GM21723 (cell line): Measurements from ENCODE around the gene ZFYVE26.
"Not testable (repeated sequence)": the region's sequence is repeated elsewhere in the genome, so short reads cannot be mapped to it uniquely, and the experiment has no call there.

Source experiments
- ATAC-seq: cut with Tn5 transposase; IDR thresholded peaks from one replicate; pipeline ENCODE4 v1.9.1; 2021; ENCODE audit warnings: mild to moderate bottlenecking, moderate library complexity; ENCODE audit not compliant: unreplicated experiment

ZFYVE26 gene

GRCh38 chr14:67759916-67760315 is 56.5 kb downstream of the ZFYVE26 start:
- no peak for ATAC-seq

GRCh38 chr14:67757175-67757574 is 59.2 kb downstream of the ZFYVE26 start:
- ATAC-seq, result no peak

DNA sequence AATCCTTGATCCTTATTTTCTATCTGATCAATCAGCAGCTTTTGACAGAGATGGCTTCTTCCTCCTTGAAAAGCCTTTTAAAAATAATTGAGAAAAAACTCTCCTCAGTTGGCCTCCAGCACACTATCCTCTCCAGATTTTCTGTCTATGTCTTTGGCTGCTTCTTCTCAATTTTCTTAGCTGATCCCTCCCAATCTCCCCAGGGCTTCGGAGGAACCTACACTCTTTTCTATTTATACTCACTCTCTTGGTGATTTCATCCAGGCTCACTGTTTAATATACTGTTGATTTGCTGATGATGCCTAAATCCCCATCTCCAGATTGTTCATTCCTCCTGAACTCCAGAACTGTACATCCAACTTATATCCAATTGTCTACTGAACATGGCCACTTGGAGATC is 59.9 kb downstream of the ZFYVE26 start:
- ATAC-seq, result no peak

GRCh38 chr14:67749341-67750084 is 66.9 kb downstream of the ZFYVE26 start:
- ATAC-seq, result no peak

GRCh38 chr14:67748312-67748711 is 68.1 kb downstream of the ZFYVE26 start:
- no peak for ATAC-seq

DNA sequence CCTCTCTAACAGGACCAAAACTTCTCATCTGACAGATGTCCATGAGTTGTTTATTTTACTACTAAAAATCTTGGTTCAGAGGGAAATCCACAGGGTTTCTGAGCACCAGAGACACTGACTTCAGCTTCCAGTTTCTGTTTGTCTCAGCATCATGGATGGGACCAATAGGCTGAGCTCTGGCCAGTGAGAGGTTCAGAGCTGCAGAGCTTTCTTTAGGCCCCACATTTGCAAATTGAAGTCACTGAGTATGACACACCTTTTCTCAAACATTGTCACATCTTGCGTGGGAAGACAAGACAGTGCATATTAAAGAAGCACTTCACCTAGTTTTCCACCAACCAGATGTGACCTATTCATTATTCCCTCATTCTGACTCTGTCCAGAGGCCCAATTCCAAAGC is 69.5 kb downstream of the ZFYVE26 start:
- ATAC-seq, result no peak

DNA sequence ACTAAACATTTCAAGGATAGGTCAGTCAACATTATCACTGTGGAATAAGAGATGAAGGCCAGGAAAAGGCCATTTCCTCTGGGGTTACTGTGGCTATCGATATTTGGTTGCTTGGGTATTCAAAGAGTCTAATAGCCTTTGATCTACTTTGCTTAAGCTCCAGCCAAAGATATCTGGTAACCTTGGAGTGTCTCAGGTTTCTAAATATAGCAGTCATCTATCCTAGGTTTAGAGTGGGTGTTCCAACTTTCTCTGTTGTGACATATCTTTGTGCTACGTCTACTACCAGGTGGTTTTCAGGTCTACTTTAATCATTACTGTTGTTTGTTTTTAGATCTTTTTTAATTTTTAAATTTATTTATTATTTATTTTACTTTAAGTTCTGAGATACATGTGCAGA is 72.3 kb downstream of the ZFYVE26 start:
- ATAC-seq, result no peak

DNA sequence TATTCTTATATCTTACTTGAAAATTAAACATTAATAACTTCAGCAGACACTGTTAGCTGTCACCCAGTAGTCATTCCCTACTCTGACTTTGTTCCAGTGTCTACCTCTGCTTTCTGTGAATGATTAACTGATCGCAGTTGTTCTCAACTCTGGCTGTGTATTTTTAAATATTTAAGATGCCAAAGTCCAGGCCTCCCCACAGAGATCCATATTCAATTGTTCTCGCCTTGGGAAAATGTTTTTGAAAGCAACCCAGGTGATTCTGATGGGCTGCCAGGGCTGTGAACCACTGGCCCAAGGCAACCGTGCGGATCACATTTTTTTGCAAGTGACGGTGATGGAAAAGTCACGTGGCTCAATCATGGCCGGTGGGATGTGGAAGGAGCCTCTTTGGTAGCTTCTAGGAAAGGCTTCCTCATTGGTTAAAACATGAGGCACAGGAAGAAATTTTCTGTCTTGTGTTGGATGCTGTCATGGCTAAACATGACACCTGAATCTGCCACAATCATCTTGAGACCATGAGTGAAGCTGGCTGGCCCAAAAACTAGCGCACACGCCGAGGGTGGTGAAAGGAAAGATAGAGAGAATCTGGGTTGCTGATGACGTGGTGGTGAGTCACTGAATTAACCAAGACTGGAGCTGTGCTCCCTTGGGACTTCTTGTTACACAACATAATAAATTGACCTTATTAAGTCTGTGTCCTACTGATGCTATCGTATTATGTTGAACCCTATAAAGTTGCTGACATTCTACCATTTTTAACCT is 77.5 kb downstream of the ZFYVE26 start:
- ATAC-seq, result no peak

GRCh38 chr14:67736771-67737170 is 79.6 kb downstream of the ZFYVE26 start:
- ATAC-seq, result no peak

- ATAC-seq, result no peak
Measured at GRCh38 chr14:67735336-67736147, 80.8 kb downstream of the ZFYVE26 start.

DNA sequence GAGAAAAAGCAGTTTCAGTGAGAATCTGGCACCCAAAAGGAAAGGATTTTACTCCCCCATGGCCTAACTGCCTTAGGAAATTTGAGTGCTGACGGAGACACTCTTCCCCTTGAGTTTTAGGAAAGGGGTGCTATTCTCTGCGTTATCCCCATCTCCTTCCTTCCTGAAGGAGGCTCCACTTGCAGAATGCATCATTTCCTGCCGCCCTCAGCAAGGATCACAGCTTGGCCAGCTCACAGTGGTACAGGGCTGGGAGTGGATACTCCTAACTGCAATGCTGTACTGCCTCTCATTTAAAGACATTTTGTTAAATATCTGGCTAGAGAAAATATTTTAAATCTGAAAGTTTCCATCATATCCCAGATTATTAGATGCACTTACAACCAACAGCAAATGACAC is 81.7 kb downstream of the ZFYVE26 start:
- ATAC-seq, result no peak

DNA sequence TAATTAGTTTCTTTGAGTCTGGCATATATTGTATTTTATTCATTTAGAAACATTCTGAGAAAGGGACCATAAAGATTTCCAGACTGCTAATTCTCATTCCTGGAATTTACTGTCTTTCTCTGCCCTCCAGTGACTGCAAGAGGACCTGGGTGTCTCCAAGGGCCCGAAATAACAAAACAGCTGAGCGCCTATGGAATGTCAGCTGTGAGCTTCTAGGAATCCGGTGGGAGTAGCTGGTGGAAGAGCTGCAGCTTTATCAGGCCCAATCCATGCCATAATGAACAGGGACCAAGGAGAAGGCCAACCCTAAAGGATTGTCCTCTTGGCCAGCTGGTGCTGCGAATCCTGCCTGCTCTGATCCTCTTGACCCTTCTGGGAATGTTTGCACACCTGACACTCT is 82.8 kb downstream of the ZFYVE26 start:
- ATAC-seq, result no peak

DNA sequence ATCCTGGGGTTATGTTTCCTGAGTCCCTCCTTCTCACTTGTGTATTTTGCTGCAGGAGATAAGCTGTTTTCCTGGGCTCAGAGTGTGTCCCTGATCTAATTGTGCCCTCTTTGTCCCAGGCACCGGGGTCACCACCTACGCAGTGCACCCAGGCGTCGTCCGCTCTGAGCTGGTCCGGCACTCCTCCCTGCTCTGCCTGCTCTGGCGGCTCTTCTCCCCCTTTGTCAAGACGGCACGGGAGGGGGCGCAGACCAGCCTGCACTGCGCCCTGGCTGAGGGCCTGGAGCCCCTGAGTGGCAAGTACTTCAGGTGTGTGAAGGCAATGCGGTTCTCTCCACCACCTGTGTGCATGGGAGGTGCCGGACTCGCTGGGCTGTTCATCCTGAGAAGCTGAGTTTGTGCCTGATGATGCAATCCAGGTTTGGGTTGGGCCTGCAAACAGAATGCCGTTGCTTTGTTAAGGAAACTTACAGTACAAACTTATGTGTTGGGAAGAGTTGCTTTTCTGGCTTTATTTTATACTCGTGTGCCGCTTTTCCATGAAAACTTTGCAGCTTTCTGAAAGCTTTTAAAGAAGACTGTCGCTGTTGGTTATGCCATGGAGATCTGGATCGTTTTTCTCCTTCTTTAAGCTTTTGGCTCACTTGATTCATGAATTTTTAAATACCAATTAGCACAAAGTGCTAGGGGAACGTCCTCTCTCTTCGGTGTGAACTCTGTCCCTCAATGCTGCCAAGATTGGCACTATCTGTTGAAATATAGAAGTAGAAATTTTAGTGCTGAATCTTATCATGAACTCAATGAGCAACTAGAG is 87.1 kb downstream of the ZFYVE26 start:
- ATAC-seq, result no peak

GRCh38 chr14:67728258-67728657 is 88.1 kb downstream of the ZFYVE26 start:
- no peak for ATAC-seq

DNA sequence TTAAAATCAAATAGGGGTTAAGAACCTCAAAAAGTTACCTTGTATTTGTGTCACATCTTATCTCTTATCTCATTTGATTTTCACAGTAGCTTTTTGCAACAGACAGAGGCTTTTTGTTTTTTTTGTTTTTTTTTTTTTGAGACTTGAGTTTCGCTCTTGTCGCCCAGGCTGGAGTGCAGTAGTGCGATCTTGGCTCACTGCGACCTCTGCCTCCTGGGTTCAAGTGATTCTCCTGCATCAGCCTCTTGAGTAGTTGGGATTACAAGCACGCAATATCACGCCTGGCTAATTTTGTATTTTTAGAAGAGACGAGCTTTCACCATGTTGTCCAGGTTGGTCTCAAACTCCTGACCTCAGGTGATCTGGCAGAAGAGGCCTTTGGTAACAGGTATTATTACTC is 89.0 kb downstream of the ZFYVE26 start:
- ATAC-seq, result no peak

DNA sequence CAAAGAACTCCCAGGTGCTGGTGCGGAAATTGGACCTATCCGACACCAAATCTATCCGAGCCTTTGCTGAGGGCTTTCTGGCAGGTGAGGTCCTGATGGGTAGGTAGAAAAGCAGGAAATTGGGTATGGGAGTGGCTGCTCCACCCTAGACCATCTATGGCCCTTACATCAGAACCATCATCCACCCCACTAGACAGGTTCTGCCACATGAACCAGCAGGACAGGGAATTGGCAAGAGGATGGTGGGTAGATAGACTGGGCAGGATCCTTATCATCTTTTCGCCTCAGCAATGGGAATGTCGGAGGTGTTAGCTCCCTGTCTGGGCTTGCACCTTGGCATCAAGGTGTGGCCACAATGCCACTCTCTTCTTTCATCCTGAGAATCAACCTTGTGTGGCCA is 91.2 kb downstream of the ZFYVE26 start:
- no peak for ATAC-seq

GRCh38 chr14:67722293-67722692 is 94.1 kb downstream of the ZFYVE26 start:
- ATAC-seq, result no peak

DNA sequence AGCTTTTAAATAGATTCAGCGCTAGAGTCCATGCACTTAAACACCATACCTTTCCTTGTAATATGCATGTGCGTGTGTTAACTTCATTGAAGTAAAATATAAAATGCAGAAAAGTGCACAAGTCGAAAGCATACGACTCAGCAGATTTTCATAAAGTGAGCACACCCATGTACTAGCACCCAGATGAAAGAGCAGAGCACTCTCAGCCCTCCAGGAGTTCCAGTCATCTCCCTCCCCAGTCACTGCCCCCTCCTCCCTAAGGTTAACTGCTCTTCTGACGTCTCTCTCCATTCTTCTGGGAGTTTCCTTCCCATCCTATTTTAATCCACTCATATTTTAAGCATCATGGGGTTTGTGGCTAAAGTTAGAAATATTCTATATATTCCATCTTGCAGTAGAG is 94.5 kb downstream of the ZFYVE26 start:
- ATAC-seq, result no peak

DNA sequence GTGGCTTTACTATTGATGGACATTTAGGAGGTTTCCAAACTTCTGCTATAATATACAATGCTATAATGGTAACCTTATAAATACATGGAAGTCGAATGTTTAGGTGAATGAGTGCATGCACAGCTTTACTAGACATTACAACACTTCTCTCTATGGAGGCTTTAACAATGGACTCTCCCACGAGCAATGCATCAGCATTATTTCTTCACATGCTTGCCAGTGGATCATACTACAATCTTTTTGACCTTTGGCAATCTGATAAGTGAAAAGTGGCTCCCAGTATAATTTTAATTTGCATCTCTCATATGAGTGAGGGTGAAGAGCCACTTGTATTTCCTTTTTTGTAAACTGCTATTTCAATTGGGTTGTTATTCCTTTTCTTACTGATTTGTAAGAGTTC is 96.5 kb downstream of the ZFYVE26 start:
- no peak for ATAC-seq

- ATAC-seq, result not testable (repeated sequence)
Measured at GRCh38 chr14:67719385-67719784, 97.0 kb downstream of the ZFYVE26 start.

DNA sequence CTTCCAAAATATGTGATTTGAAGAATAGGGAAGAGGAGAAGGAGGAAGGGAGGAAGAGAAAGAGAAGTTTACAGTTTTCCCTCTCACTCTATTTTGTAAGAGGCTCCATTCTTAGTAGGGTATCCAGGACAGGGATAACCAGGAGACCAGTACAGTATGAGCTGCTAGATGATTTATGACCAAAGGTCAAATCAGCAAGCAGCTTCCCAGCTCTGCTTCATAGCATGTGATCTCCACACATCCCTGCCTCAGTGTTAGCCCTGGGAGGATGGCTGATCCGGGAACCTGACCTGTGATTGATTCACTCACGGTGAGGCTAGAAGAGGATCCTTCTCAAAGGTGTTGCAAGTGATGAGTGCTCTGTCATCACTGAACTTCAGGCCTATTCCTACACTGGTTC is 98.1 kb downstream of the ZFYVE26 start:
- ATAC-seq, result no peak
